DOHH2 (cell line): ENCODE results near the gene SRGAP3.

ENCODE experiments used
- H3F3A ChIP-seq: fragments of 200-600 bp; sonication (generic), shearing (Covaris generic); 2 replicates; pipeline ENCODE4 v1.6.0; 2016; ENCODE audit warnings: antibody characterized with exemption, mild to moderate bottlenecking; ENCODE audit not compliant: control insufficient read depth, insufficient read depth
- H3K27ac ChIP-seq: fragments of 200-600 bp; sonication (generic); 2 replicates; pipeline ENCODE4 v1.5.1; 2014; ENCODE audit warnings: low read depth, mild to moderate bottlenecking, low read length, moderate library complexity
- H3K27me3 ChIP-seq: fragments of 200-600 bp; sonication (generic); 2 replicates; pipeline ENCODE4 v1.6.1; 2014; ENCODE audit warnings: mild to moderate bottlenecking, low read length, mixed read lengths; ENCODE audit not compliant: control insufficient read depth
- H3K36me3 ChIP-seq: fragments of 200-600 bp; sonication (generic); 2 replicates; pipeline ENCODE4 v1.6.1; 2014; ENCODE audit warnings: mild to moderate bottlenecking, low read length, moderate library complexity, mixed read lengths; ENCODE audit not compliant: control insufficient read depth
- H3K4me1 ChIP-seq: fragments of 200-600 bp; sonication (generic); 2 replicates; pipeline ENCODE4 v1.6.1; 2014; ENCODE audit warnings: mild to moderate bottlenecking, low read length, mixed read lengths; ENCODE audit not compliant: control insufficient read depth
- H3K4me2 ChIP-seq: fragments of 200-600 bp; sonication (generic); 2 replicates; pipeline ENCODE4 v1.6.0; 2014; ENCODE audit warnings: mild to moderate bottlenecking, low read length, moderate library complexity
- H3K4me3 ChIP-seq: fragments of 200-600 bp; sonication (generic); 2 replicates; pipeline ENCODE4 v1.5.1; 2014; ENCODE audit warnings: mild to moderate bottlenecking, low read length, mixed read lengths
- H3K79me2 ChIP-seq: fragments of 200-600 bp; sonication (generic); 2 replicates; pipeline ENCODE4 v1.6.1; 2014; ENCODE audit warnings: mild to moderate bottlenecking, low read length, mixed read lengths; ENCODE audit not compliant: control insufficient read depth
- H3K9me2 ChIP-seq: fragments of 200-600 bp; sonication (generic); replicated peaks from 2 replicates; pipeline ENCODE4 v1.6.1; 2014; ENCODE audit warnings: mild to moderate bottlenecking, low read length, mixed read lengths; ENCODE audit not compliant: control insufficient read depth
- H3K9me3 ChIP-seq: fragments of 200-600 bp; sonication (generic); 2 replicates; pipeline ENCODE4 v1.6.1; 2014; ENCODE audit warnings: antibody characterized with exemption, low read length, mixed read lengths; ENCODE audit not compliant: control insufficient read depth, insufficient read depth
- H4K20me1 ChIP-seq: fragments of 200-600 bp; sonication (generic); 2 replicates; pipeline ENCODE4 v1.6.0; 2014; ENCODE audit warnings: low read depth, mild to moderate bottlenecking, antibody characterized with exemption, low read length, moderate library complexity; ENCODE audit not compliant: control insufficient read depth, insufficient read depth
- EZH2phosphoT487 ChIP-seq: fragments of 200-600 bp; sonication (generic); IDR thresholded peaks from 2 replicates; pipeline ENCODE4 v1.6.1; 2017; ENCODE audit warnings: borderline replicate concordance, mild to moderate bottlenecking, antibody characterized with exemption, low read length, moderate library complexity, mixed read lengths
- TF ChIP-seq, protein P1 (sequence below): fragments of 200-600 bp; sonication (generic); IDR thresholded peaks from one replicate; pipeline ENCODE4 v1.5.1; 2014; ENCODE audit warnings: antibody characterized with exemption, mild to moderate bottlenecking, low read depth, low read length; ENCODE audit not compliant: poor library complexity, severe bottlenecking

Gene SRGAP3

DNA sequence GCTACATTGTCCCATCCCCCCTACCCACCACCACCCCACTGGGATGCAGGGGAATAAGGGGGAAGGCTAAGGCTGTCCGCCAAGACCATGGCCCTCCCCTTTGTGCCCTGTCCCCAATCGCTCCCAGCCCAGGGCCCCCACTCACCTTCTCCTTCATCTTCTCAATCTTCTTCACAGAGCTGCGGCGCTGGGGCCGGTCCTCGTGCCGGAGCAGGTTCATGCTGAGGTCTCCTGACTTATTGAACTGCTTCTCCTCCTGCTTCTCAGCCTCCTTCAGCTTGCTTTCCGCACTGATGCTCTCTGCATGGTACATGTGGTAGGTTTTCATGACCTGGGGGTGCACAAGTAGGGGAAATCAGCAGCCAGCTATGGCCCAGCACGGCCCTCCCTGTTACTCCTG, 185.2 kb downstream of the SRGAP3 start:
- Histone ChIP-seq H3F3A (no peaks in the 10 kb centered on the region), H3K79me2 (no peaks in the 10 kb centered on the region), H3K27me3 (no peaks in the 10 kb centered on the region), H3K36me3 (no peaks in the 10 kb centered on the region), H3K4me3 (no peak overlapping the region), H3K27ac (no peak overlapping the region), H3K9me3 (peaks cover 3% of the 10 kb centered on the region; the same call in 1 of the 2 replicates), H3K4me2 (no peak overlapping the region), H3K9me2 (no peaks in the 10 kb centered on the region), H4K20me1 (no peaks in the 10 kb centered on the region), H3K4me1 (no peaks in the 10 kb centered on the region)
- TF ChIP-seq EZH2phosphoT487 = no peak
- TF ChIP-seq, protein P1, sequence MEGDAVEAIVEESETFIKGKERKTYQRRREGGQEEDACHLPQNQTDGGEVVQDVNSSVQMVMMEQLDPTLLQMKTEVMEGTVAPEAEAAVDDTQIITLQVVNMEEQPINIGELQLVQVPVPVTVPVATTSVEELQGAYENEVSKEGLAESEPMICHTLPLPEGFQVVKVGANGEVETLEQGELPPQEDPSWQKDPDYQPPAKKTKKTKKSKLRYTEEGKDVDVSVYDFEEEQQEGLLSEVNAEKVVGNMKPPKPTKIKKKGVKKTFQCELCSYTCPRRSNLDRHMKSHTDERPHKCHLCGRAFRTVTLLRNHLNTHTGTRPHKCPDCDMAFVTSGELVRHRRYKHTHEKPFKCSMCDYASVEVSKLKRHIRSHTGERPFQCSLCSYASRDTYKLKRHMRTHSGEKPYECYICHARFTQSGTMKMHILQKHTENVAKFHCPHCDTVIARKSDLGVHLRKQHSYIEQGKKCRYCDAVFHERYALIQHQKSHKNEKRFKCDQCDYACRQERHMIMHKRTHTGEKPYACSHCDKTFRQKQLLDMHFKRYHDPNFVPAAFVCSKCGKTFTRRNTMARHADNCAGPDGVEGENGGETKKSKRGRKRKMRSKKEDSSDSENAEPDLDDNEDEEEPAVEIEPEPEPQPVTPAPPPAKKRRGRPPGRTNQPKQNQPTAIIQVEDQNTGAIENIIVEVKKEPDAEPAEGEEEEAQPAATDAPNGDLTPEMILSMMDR = no peak

DNA sequence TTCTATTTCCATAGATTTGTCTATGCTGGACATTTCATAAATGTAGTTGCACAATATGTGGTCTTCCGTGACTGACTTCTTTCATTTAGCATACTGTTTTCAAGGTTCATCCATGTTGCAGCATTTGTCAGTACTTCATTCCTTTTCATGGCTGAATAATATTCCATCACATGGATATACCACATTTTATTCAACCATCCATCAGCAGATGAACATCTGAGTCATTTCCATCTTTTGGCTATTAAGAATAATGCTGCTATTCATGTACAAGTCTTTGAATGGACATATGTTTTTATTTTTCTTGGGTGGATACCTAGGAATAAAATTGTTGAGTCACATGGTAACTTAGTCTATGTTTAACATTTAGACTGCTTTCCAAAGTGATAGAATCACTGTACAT, 186.9 kb downstream of the SRGAP3 start:
- Histone ChIP-seq H3K79me2 (no peaks in the 10 kb centered on the region), H3K9me3 (peaks cover 3% of the 10 kb centered on the region; the same call in 1 of the 2 replicates), H3K36me3 (no peaks in the 10 kb centered on the region), H3K4me3 (no peak overlapping the region), H3K27me3 (no peaks in the 10 kb centered on the region), H4K20me1 (no peaks in the 10 kb centered on the region), H3F3A (no peaks in the 10 kb centered on the region), H3K9me2 (no peaks in the 10 kb centered on the region), H3K27ac (no peak overlapping the region), H3K4me1 (no peaks in the 10 kb centered on the region), H3K4me2 (no peak overlapping the region)
- TF ChIP-seq, protein P1 = no peak
- no peak for TF ChIP-seq EZH2phosphoT487

DNA sequence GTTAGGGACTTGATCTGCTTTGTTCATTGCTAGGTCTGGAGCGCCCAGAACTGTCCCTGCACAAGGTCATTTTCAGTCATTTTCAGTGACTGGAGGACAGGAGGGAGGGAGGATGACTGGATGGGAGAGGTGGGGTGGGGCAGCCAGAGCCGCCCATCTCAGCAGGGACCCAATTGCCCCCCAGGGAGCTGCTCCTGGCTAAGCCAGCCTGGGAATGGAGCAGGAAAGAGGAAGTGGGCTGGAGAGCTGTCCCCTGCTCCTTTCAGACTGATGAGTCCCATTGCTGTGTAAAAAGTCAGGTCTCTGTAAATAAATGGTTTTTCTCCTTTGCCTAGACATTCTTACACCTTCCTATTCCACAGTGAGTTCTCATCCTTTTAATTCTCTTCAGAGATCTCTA, 187.8 kb downstream of the SRGAP3 start:
- no peaks in the 10 kb centered on the region for H3F3A ChIP-seq

More for the DNA sequence above, 187.8 kb downstream of the SRGAP3 start:
- Histone ChIP-seq H3K4me3 (no peak overlapping the region), H3K9me3 (peaks cover 3% of the 10 kb centered on the region; the same call in 1 of the 2 replicates), H3K27me3 (no peaks in the 10 kb centered on the region), H3K9me2 (no peaks in the 10 kb centered on the region), H4K20me1 (no peaks in the 10 kb centered on the region), H3K4me1 (no peaks in the 10 kb centered on the region), H3K4me2 (no peak overlapping the region), H3K27ac (no peak overlapping the region), H3K79me2 (no peaks in the 10 kb centered on the region), H3K36me3 (no peaks in the 10 kb centered on the region)
- TF ChIP-seq, protein P1 = no peak
- no peak for TF ChIP-seq EZH2phosphoT487
